Activated CD4-positive, alpha-beta T cell treated with anti-CD3 and anti-CD28 coated beads for 4 hours (primary cell): ENCODE data around the gene ANLN.
"Not testable (repeated sequence)": the region's sequence is repeated elsewhere in the genome, so short reads cannot be mapped to it uniquely, and the experiment has no call there.

Experiments
- DNase-seq, 2 donors: peaks; one replicate each; pipeline ENCODE4 v3.0.0-alpha.2; 2020

Gene ANLN

DNA sequence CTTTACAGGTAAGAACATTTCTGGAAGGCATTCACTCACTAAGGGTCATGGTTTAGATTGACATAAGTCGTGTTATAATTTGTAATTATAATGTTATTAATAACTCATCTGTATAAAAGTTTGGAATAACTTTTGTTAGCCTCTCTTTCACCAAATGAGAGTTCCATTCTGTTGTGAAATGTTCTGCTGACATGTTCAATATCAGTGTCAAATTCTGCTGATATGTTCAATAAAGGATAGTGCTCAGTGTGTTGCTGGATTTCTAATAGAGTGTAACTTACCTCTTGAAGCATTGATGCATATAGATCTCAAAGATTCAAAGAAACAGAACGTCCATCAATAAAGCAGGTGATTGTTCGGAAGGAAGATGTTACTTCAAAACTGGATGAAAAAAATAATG, 30.6 kb downstream of the ANLN start:
- DNase-seq = no peak

- DNase-seq = no peak
These were observed 32.4 kb downstream of the ANLN start for GRCh38 chr7:36422072-36422471.

DNA sequence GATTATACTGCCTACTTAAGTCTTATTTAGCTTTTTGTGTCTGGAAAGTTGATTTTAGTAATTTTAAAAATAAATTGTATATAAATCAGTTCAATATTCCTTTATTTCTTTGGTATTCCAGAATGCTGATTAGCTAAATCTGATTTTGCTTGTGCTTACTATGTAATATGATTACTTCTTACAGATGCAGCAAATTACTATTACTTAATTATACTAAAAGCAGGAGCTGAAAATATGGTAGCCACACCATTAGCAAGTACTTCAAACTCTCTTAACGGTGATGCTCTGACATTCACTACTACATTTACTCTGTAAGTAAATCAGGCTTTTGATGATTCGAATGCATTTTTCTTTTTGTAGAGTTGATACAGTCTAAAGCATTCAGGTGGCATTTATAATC, 34.0 kb downstream of the ANLN start:
- no peak for DNase-seq

DNA sequence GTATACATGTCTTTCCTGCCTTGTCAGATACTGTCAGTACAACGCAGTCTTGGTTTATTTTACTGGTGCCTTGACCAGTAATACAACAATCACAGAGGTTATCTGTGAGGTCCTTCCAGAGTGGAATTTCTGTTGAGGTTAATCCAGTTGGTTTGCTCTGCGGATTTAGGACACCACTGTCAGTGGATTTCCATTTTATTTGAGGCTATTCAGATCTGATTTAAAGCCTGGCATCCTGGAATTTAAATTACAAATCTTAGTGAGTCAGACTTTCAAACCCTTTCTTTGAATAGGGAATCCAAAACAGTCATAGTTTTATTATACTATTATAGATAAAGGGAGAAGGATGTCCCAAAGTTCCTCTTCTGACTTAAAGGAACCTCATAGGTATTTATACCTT, 40.5 kb downstream of the ANLN start:
- DNase-seq = no peak

- no peak for DNase-seq
These were observed 41.2 kb downstream of the ANLN start for GRCh38 chr7:36430881-36431280.

GRCh38 chr7:36438211-36438610, 48.5 kb downstream of the ANLN start:
- no peak for DNase-seq

GRCh38 chr7:36439624-36440023, 50.0 kb downstream of the ANLN start:
- DNase-seq = no peak

DNA sequence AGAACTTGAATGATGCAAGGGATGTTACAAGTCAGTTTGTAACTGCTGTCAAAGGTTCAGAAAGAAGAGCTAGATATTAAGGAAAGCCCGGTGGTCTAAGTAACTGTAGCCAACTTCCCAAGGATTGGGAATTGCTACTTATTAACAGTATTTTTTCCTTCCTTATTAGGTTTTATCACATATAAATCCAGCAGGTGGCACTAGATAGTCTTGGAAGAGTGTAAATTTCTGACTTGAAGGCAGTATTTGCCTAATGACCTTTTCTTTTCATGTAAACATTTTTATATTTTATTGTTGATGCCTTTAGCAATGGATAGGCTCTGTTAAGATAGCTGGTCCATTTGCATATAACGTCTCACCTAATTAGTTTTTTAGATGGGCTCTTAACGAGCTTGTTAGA, 51.2 kb downstream of the ANLN start:
- DNase-seq = no peak

DNA sequence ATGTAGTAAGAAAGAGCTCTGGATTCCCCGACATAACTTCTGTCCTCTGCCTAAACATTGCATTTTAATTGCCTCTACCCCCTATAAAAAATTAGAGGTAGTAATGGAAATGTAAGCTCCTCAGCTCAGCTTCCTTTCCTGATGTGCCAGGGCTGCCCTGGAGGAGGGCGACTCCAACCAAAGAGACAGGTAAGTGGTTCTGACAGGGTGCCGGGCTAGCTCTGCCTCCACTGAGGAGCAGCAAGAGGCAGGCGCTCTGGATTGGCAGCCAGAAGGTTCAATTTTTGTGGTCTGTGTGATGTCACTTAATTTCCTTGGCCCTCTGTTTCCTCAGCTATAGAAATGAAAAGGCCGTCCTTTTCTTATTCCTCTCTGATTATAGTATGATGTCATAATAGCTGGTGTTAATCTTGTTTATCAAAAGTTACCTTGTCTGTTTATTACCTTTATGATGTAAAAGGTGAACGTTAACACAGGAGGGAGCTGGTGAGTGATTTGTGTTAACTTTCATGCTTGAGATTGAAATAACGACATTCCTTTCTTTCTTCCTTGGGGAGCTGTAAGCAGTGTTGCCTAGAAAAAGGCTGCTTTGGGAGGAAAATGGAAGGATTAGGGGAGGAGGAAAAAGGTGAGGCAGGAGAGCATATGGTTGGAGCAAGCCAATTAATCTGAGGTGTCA, 51.8 kb downstream of the ANLN start:
- no peak for DNase-seq

GRCh38 chr7:36448781-36449379, 59.2 kb downstream of the ANLN start:
- no peak for DNase-seq

GRCh38 chr7:36449685-36450084, 60.0 kb downstream of the ANLN start:
- DNase-seq = no peak

GRCh38 chr7:36453769-36454168, 64.1 kb downstream of the ANLN start:
- no peak for DNase-seq

GRCh38 chr7:36455646-36456045, 66.0 kb downstream of the ANLN start:
- no peak for DNase-seq

GRCh38 chr7:36456138-36456537, 66.5 kb downstream of the ANLN start:
- DNase-seq = no peak

DNA sequence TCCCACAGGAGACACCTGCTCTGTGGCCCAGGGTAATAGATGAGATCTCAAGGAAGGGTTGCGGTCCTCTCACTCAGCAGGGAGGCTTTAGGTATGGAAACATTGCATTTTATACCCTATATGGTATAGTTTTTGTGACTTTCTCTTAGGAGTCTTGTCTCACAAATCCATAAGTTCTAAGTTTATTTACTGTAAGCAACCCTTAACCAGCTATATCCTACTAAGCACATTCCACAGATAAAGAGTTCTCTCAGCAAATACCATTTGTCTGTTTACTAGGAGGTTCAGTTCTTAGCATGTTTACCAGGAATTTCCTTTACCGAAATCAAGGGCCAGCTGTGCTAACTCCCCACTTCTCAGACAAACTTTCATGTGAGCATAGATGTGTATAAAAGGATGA, 66.9 kb downstream of the ANLN start:
- no peak for DNase-seq

- DNase-seq = no peak
These were observed 69.7 kb downstream of the ANLN start for GRCh38 chr7:36459236-36459960.

DNA sequence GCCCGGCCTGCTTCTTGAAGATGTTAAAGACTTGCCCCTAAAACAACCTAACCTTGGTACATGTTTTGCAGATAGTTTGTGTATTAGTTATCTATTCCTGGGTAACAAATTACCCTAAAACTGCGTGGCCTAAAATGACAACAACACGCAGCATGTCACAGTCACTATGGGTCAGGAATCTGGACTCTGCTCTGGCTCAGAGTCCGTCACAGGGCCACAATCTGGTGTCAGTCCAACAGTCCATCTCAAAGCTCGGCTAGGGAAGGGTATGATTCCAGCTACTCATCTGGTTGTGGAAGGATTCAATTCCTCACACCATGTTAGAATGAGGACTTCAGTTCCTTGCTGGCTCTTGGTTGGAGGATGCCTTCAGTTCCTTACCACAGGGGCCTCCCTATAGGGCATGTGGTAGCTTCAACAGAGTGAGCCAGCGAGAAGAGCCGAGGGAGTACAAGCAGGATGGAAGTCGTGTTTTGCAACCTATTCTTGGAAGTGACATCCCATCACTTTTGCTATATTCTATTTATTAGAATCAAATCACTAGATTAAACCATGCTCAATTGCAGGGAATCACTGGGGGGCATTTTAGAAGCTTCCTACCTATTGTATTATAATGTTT, 71.3 kb downstream of the ANLN start:
- no peak for DNase-seq

GRCh38 chr7:36462551-36463137, 73.0 kb downstream of the ANLN start:
- no peak for DNase-seq

GRCh38 chr7:36464271-36464670, 74.6 kb downstream of the ANLN start:
- DNase-seq = no peak

- not testable (repeated sequence) for DNase-seq
These were observed 76.3 kb downstream of the ANLN start for GRCh38 chr7:36466001-36466400.

DNA sequence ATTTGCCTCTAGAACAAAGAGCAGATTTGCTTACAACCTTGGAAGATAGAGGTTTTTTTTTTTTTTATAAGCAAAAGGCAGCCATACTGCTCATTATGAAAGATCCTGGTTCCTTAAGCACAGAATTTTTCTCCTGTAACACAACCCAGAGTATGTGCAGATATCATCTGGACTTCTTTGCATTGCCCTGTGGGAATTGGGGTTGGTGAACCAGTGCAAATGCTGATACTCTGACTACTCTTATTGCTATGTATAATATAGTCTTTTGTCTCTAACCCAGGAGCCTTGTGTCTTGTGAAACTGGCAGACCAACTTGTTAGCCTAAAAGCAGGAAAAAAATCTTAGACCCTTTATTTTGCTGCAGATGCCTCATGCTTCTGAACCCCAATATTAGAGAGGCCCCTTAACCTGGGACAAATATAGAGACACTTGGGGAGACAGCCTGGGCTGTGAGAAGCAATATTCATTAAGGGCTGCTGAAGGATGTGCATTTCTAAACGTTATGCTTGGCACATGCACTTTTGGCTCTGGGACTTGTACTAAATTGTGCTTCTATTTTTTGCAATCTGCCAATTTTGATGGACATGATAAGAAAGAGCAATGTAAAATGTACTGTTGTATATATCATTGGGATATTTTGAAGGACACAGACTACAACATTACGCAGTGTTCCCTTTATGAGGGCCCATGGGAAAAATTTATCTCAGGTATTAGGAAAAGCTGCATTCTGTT, 78.9 kb downstream of the ANLN start:
- DNase-seq = no peak

DNA sequence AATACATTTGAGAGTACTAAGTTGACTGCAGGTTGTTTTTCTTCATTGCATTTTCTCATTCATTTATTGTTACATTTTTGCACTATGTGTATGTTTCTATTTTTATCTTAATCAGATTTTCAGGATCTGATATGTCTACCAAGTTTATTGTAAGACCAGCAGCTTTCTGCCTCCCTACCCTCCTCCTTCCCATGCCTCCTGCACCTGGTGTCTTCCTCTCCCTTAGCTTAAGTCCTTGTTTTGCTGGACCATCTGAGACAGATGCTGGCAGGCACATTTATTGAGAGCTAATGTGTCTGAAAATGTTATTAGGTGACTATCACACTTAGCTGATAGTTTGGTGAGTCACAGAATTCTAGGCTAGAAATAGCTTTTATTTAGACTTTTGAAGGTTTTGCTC, 79.6 kb downstream of the ANLN start:
- no peak for DNase-seq
